Neural progenitor cell (in vitro differentiated cells): Measurements from ENCODE around the gene NUP85. TPM values are rescaled to one million over a fixed set of nuclear protein-coding genes. Genes with fewer than 3 reads are reported as not detected.
"Not testable (repeated sequence)": the region's sequence is repeated elsewhere in the genome, so short reads cannot be mapped to it uniquely, and the experiment has no call there.

Experiments used
- DNase-seq: peaks from one replicate; pipeline ENCODE4 v3.0.0-alpha.2; 2016; ENCODE audit warnings: low spot score
- H2AFZ ChIP-seq: fragments of 200-600 bp; sonication (generic); replicated peaks from 2 replicates; pipeline ENCODE4 v1.6.1; 2016; ENCODE audit warnings: antibody characterized with exemption
- H3F3A ChIP-seq: fragments of 200-600 bp; sonication (generic); 2 replicates; pipeline ENCODE4 v1.6.1; 2016; ENCODE audit warnings: antibody characterized with exemption, low read depth
- H3K27ac ChIP-seq: fragments of 200-600 bp; sonication (generic); 2 replicates; pipeline ENCODE4 v1.5.1; 2016; ENCODE audit warnings: mild to moderate bottlenecking
- H3K27me3 ChIP-seq: fragments of 200-600 bp; sonication (generic); 2 replicates; pipeline ENCODE4 v1.6.1; 2016; ENCODE audit warnings: mild to moderate bottlenecking, moderate library complexity
- H3K36me3 ChIP-seq: fragments of 200-600 bp; sonication (generic); 2 replicates; pipeline ENCODE4 v1.5.1; 2016
- H3K4me1 ChIP-seq: fragments of 200-600 bp; sonication (generic); 2 replicates; pipeline ENCODE4 v1.6.1; 2016; ENCODE audit warnings: mixed run types
- H3K4me2 ChIP-seq: fragments of 200-600 bp; sonication (generic); 2 replicates; pipeline ENCODE4 v1.6.1; 2016
- H3K4me3 ChIP-seq: fragments of 200-600 bp; sonication (generic); 2 replicates; pipeline ENCODE4 v1.5.1; 2016
- H3K79me2 ChIP-seq: fragments of 200-600 bp; sonication (generic); 2 replicates; pipeline ENCODE4 v1.6.1; 2016; ENCODE audit warnings: low read depth
- H3K9ac ChIP-seq: fragments of 200-600 bp; sonication (generic); 2 replicates; pipeline ENCODE4 v1.6.1; 2016
- H3K9me3 ChIP-seq: fragments of 200-600 bp; sonication (generic); 2 replicates; pipeline ENCODE4 v1.5.1; 2016; ENCODE audit warnings: low read depth
- H4K20me1 ChIP-seq: fragments of 200-600 bp; sonication (generic); 2 replicates; pipeline ENCODE4 v1.6.1; 2016; ENCODE audit warnings: low read depth
- H3K27ac Mint-ChIP-seq: 3 replicates; pipeline ENCODE4 v1.8.0; 2021; ENCODE audit warnings: mixed read lengths
- H3K27me3 Mint-ChIP-seq: 2 replicates; pipeline ENCODE4 v1.8.0; 2022; ENCODE audit warnings: low read depth, mild to moderate bottlenecking, inconsistent platforms, moderate library complexity, mixed read lengths; ENCODE audit not compliant: insufficient read depth
- H3K36me3 Mint-ChIP-seq: 3 replicates; pipeline ENCODE4 v1.8.0; 2021; ENCODE audit warnings: mixed read lengths
- H3K4me1 Mint-ChIP-seq: 3 replicates; pipeline ENCODE4 v1.8.0; 2021; ENCODE audit warnings: mixed read lengths
- H3K4me3 Mint-ChIP-seq: 3 replicates; pipeline ENCODE4 v1.8.0; 2021; ENCODE audit warnings: mild to moderate bottlenecking, moderate library complexity, mixed read lengths
- H3K9me3 Mint-ChIP-seq: 3 replicates; pipeline ENCODE4 v1.8.0; 2020; ENCODE audit warnings: mixed read lengths
- EZH2 ChIP-seq: fragments of 200-600 bp; sonication (generic); IDR thresholded peaks from 2 replicates; pipeline ENCODE4 v1.6.1; 2017; ENCODE audit warnings: antibody characterized with exemption, mild to moderate bottlenecking, moderate library complexity
- EZH2phosphoT487 ChIP-seq: fragments of 200-600 bp; sonication (generic); IDR thresholded peaks from 2 replicates; pipeline ENCODE4 v1.6.1; 2017; ENCODE audit warnings: antibody characterized with exemption
- total RNA-seq: library from RNA; depleted of rRNA; stranded (reverse); fragments of >200 nt; gene quantifications from 2 replicates; pipeline ENCODE4 v1.2.3, GENCODE V29; 2015; ENCODE audit warnings: low replicate concordance
- TF ChIP-seq, protein P1 (sequence below): fragments of 200-600 bp; sonication (generic); IDR thresholded peaks from 2 replicates; pipeline ENCODE4 v1.5.1; 2017; ENCODE audit warnings: antibody characterized with exemption, mild to moderate bottlenecking

NUP85 gene
- total RNA-seq, 1 donor from 2014 or later = 88.6 TPM

GRCh38 chr17:75205793-75206163 lies 299 bp downstream of the NUP85 start:
- Histone ChIP-seq H3K9me3 (no peaks in the 10 kb centered on the region), H2AFZ (peak overlapping the region; percentile 81), H3K9ac (peak overlapping the region; percentile 97), H4K20me1 (peaks cover 8% of the 10 kb centered on the region), H3K4me3 (peak overlapping the region; percentile 80), H3K36me3 (peaks cover 10% of the 10 kb centered on the region), H3K79me2 (peaks cover 58% of the 10 kb centered on the region), H3F3A (peaks cover 21% of the 10 kb centered on the region), H3K27me3 (no peaks in the 10 kb centered on the region), H3K4me2 (peak overlapping the region; percentile 99), H3K4me1 (peaks cover 4% of the 10 kb centered on the region), H3K27ac (peak overlapping the region; percentile 100)
- H3K4me1 Mint-ChIP-seq = peaks cover 14% of the 10 kb centered on the region
- no peaks in the 10 kb centered on the region for H3K9me3 Mint-ChIP-seq
- peak overlapping the region; percentile 100 for H3K27ac Mint-ChIP-seq
- no peak for TF ChIP-seq EZH2phosphoT487
- TF ChIP-seq, protein P1, sequence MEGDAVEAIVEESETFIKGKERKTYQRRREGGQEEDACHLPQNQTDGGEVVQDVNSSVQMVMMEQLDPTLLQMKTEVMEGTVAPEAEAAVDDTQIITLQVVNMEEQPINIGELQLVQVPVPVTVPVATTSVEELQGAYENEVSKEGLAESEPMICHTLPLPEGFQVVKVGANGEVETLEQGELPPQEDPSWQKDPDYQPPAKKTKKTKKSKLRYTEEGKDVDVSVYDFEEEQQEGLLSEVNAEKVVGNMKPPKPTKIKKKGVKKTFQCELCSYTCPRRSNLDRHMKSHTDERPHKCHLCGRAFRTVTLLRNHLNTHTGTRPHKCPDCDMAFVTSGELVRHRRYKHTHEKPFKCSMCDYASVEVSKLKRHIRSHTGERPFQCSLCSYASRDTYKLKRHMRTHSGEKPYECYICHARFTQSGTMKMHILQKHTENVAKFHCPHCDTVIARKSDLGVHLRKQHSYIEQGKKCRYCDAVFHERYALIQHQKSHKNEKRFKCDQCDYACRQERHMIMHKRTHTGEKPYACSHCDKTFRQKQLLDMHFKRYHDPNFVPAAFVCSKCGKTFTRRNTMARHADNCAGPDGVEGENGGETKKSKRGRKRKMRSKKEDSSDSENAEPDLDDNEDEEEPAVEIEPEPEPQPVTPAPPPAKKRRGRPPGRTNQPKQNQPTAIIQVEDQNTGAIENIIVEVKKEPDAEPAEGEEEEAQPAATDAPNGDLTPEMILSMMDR = peak; percentile 32
- no peak for TF ChIP-seq EZH2
- H3K4me3 Mint-ChIP-seq = peak overlapping the region; percentile 96
- H3K27me3 Mint-ChIP-seq = peaks cover 9% of the 10 kb centered on the region
- DNase-seq = no peak
- H3K36me3 Mint-ChIP-seq = peaks cover 11% of the 10 kb centered on the region

DNA sequence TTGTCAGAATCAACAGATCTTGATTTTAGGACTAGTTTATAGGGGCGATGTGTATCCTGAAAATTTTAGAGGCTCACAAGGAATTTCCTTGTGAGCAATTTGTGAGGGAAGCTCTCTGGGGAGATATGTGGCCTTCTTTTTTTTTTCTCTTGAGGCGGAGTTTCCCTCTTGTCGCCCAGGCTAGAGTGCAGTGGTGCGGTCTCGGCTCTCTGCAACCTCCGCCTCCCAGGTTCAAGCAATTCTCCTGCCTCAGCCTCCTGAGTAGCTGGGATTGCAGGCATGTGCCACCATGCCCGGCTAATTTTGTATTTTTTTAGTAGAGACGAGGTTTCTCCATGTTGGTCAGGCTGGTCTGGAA lies 1.6 kb downstream of the NUP85 start:
- Mint-ChIP-seq H3K4me1 (peaks cover 14% of the 10 kb centered on the region), H3K36me3 (peaks cover 16% of the 10 kb centered on the region), H3K4me3 (peak overlapping the region; percentile 96)
- Histone ChIP-seq H3K9ac (peak overlapping the region; percentile 97), H3K79me2 (peaks cover 58% of the 10 kb centered on the region), H3K4me3 (peak overlapping the region; percentile 80), H3F3A (peaks cover 21% of the 10 kb centered on the region), H3K4me2 (peak overlapping the region; percentile 99)
- not testable (repeated sequence) for H3K27me3 ChIP-seq, H4K20me1 ChIP-seq, H3K9me3 Mint-ChIP-seq, H3K27ac Mint-ChIP-seq, DNase-seq, H2AFZ ChIP-seq, H3K27ac ChIP-seq, H3K36me3 ChIP-seq, H3K4me1 ChIP-seq, H3K27me3 Mint-ChIP-seq, H3K9me3 ChIP-seq

GRCh38 chr17:75207760-75208159 lies 2.3 kb downstream of the NUP85 start:
- H3K4me2 ChIP-seq = no peak overlapping the region
- peaks cover 58% of the 10 kb centered on the region for H3K79me2 ChIP-seq

GRCh38 chr17:75208161-75208560 lies 2.7 kb downstream of the NUP85 start:
- Mint-ChIP-seq H3K27ac (no peak overlapping the region), H3K36me3 (peaks cover 16% of the 10 kb centered on the region), H3K9me3 (no peaks in the 10 kb centered on the region), H3K4me1 (peaks cover 14% of the 10 kb centered on the region), H3K27me3 (peaks cover 9% of the 10 kb centered on the region), H3K4me3 (peak overlapping the region; percentile 77)
- H2AFZ ChIP-seq = no peak overlapping the region
- no peak overlapping the region for H3K4me2 ChIP-seq
- TF ChIP-seq EZH2phosphoT487 = no peak
- TF ChIP-seq, protein P1 = no peak
- H3K4me1 ChIP-seq = peaks cover 4% of the 10 kb centered on the region
- H3K27ac ChIP-seq = no peak overlapping the region
- H3K4me3 ChIP-seq = no peak overlapping the region
- peaks cover 17% of the 10 kb centered on the region for H3K36me3 ChIP-seq
- H4K20me1 ChIP-seq = peaks cover 8% of the 10 kb centered on the region
- peaks cover 21% of the 10 kb centered on the region for H3F3A ChIP-seq
- no peak for DNase-seq
- H3K9ac ChIP-seq = no peak overlapping the region
- H3K9me3 ChIP-seq = no peaks in the 10 kb centered on the region
- no peaks in the 10 kb centered on the region for H3K27me3 ChIP-seq
- peaks cover 58% of the 10 kb centered on the region for H3K79me2 ChIP-seq

More at GRCh38 chr17:75207760-75208159, 2.3 kb downstream of the NUP85 start:
- H3K4me3 Mint-ChIP-seq = peak overlapping the region; percentile 77
- no peak overlapping the region for H3K9ac ChIP-seq
- no peak overlapping the region for H2AFZ ChIP-seq
- H3K27ac ChIP-seq = no peak overlapping the region
- H3K27ac Mint-ChIP-seq = no peak overlapping the region
- H3K4me1 ChIP-seq = peaks cover 4% of the 10 kb centered on the region
- H3K4me3 ChIP-seq = no peak overlapping the region
- TF ChIP-seq EZH2phosphoT487 (no peak), EZH2 (no peak)
- TF ChIP-seq, protein P1 = no peak
- no peaks in the 10 kb centered on the region for H3K9me3 Mint-ChIP-seq
- no peak for DNase-seq
- H3K9me3 ChIP-seq = no peaks in the 10 kb centered on the region
- peaks cover 16% of the 10 kb centered on the region for H3K36me3 Mint-ChIP-seq
- no peaks in the 10 kb centered on the region for H3K27me3 ChIP-seq
- H3K4me1 Mint-ChIP-seq = peaks cover 14% of the 10 kb centered on the region
- H3K27me3 Mint-ChIP-seq = peaks cover 9% of the 10 kb centered on the region
- peaks cover 13% of the 10 kb centered on the region for H3K36me3 ChIP-seq
- peaks cover 21% of the 10 kb centered on the region for H3F3A ChIP-seq
- H4K20me1 ChIP-seq = peaks cover 8% of the 10 kb centered on the region
